22Rv1 (cell line): Measurements from ENCODE around the gene MYRIP.

Experiments
- H3K27ac ChIP-seq: fragments of 450-650 bp; 2 replicates; pipeline ENCODE4 v1.5.1; 2017
- CTCF ChIP-seq: fragments of 450-650 bp; IDR thresholded peaks from 2 replicates; pipeline ENCODE4 v1.5.1; 2017; ENCODE audit warnings: mild to moderate bottlenecking
- ZFX ChIP-seq: fragments of 450-650 bp; IDR thresholded peaks from 2 replicates; pipeline ENCODE4 v1.6.1; 2017; ENCODE audit warnings: antibody characterized with exemption, borderline replicate concordance

The MYRIP gene

GRCh38 chr3:39971559-39972031, 162.2 kb downstream of the MYRIP start:
- TF ChIP-seq CTCF (no peak), ZFX (no peak)
- no peak overlapping the region for H3K27ac ChIP-seq

GRCh38 chr3:39972508-39972907, 163.1 kb downstream of the MYRIP start:
- TF ChIP-seq ZFX (no peak), CTCF (no peak)
- H3K27ac ChIP-seq = no peak overlapping the region

- peak overlapping the region; percentile 32; the same call in 1 of the 2 replicates for H3K27ac ChIP-seq
- no peak for TF ChIP-seq CTCF
- TF ChIP-seq ZFX = no peak
These were observed 167.8 kb downstream of the MYRIP start for GRCh38 chr3:39977058-39977794.

GRCh38 chr3:39978308-39978707, 168.9 kb downstream of the MYRIP start:
- H3K27ac ChIP-seq = no peak overlapping the region; the same call in 1 of the 2 replicates
- TF ChIP-seq CTCF (no peak), ZFX (no peak)

GRCh38 chr3:39980058-39980457, 170.6 kb downstream of the MYRIP start:
- H3K27ac ChIP-seq = no peak overlapping the region
- TF ChIP-seq ZFX = no peak
- no peak for TF ChIP-seq CTCF

- no peak for TF ChIP-seq CTCF
- TF ChIP-seq ZFX = no peak
- no peak overlapping the region for H3K27ac ChIP-seq
These were observed 171.4 kb downstream of the MYRIP start for GRCh38 chr3:39980781-39981180.

- TF ChIP-seq ZFX = no peak
- no peak for TF ChIP-seq CTCF
- H3K27ac ChIP-seq = peak overlapping the region; percentile 87
These were observed 172.3 kb downstream of the MYRIP start for GRCh38 chr3:39981547-39982184.
